ENCODE results near the gene PNPLA3.

DNA sequence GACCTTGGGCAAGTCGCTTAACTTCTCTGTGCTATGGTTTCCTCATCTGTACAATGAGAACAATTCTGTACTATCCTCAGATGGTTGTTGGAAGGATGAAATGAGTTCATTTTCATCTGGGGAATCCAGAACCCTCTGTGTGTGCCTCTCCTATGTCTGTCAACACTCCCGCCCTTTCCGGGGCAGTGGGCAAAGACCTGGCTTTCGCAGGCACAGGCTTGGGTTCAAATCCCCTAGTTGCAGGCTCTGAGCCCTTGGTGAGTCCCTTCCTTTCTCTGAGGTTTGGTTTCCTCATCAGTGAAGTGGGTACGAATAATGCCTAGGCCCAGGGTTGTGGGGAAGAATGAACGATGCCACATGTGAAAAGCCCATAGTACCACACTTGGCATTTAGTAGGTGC lies 37.8 kb upstream of the PNPLA3 start:
- TF ChIP-seq, protein P1, sequence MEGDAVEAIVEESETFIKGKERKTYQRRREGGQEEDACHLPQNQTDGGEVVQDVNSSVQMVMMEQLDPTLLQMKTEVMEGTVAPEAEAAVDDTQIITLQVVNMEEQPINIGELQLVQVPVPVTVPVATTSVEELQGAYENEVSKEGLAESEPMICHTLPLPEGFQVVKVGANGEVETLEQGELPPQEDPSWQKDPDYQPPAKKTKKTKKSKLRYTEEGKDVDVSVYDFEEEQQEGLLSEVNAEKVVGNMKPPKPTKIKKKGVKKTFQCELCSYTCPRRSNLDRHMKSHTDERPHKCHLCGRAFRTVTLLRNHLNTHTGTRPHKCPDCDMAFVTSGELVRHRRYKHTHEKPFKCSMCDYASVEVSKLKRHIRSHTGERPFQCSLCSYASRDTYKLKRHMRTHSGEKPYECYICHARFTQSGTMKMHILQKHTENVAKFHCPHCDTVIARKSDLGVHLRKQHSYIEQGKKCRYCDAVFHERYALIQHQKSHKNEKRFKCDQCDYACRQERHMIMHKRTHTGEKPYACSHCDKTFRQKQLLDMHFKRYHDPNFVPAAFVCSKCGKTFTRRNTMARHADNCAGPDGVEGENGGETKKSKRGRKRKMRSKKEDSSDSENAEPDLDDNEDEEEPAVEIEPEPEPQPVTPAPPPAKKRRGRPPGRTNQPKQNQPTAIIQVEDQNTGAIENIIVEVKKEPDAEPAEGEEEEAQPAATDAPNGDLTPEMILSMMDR (IDR thresholded peaks at IDR 0.05): no peak
- TF ChIP-seq POLR2A (IDR thresholded peaks at IDR 0.05): no peak
